MM.1S (cell line): ENCODE data around the gene KIF7.

Experiments used
- CTCF ChIP-seq: fragments of 300-600 bp; sonication (generic); IDR thresholded peaks from 2 replicates; pipeline ENCODE4 v1.5.1; 2016; ENCODE audit warnings: antibody characterized with exemption, low read length, mixed read lengths
- EZH2phosphoT487 ChIP-seq: fragments of 300-600 bp; sonication (generic); IDR thresholded peaks from 2 replicates; pipeline ENCODE4 v1.6.1; 2018; ENCODE audit warnings: antibody characterized with exemption, low read length

DNA sequence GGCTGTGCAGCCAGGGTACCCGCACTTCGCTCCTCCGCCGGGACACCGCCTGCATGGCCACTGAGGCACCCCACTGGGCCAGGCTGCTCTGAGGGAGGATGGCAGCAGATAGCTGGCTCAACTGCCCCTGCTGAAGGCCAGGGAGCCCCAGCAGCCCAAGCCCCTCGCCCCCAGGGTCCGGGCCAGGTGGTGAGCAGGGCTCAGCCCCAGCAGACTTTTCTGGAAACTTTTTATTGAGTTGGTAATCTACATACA lies 12.4 kb upstream of the KIF7 start:
- TF ChIP-seq CTCF (no peak), EZH2phosphoT487 (no peak)
